Naive thymus-derived CD4-positive, alpha-beta T cell (primary cell): ENCODE measurements around the gene SLC6A12. TPM values are rescaled to one million over a fixed set of nuclear protein-coding genes. Genes with fewer than 3 reads are reported as not detected.

Experiments used
- ATAC-seq: fragments of 150-1000 bp; cut with Tn5 transposase; 2 replicates; pipeline ENCODE4 v1.10.0; 2021; ENCODE audit warnings: mild to moderate bottlenecking, moderate library complexity
- CTCF ChIA-PET: fragments of 350-600 bp; sonication (Branson Sonifier 250); formaldehyde crosslinking; loops from one replicate; lab custom pipeline; 2021; ENCODE audit warnings: antibody characterized with exemption; lab: Charles Lee
- POLR2A ChIA-PET: fragments of 350-600 bp; sonication (Branson Sonifier 250); formaldehyde crosslinking; loops from one replicate; lab custom pipeline; 2021; ENCODE audit warnings: antibody characterized with exemption, inconsistent platforms; lab: Charles Lee
- DNase-seq, 9 donors: peaks; one replicate each; pipeline versions ENCODE4 v3.0.0 to v3.0.0-alpha.2; 2020 to 2022; ENCODE audit warnings: mixed read lengths in 1 of 9
- H3K27ac ChIP-seq: one replicate; pipeline ENCODE4 v1.7.0; 2013; ENCODE audit warnings: mild to moderate bottlenecking, low read depth, low read length, moderate library complexity
- H3K27me3 ChIP-seq, 2 donors: one replicate each; pipeline ENCODE4 v1.7.0; 2013; ENCODE audit warnings: low read length in 2 of 2, mild to moderate bottlenecking in 2 of 2, moderate library complexity in 2 of 2; ENCODE audit not compliant: control insufficient read depth in 2 of 2, insufficient read depth in 2 of 2
- H3K36me3 ChIP-seq, 3 experiments: 1 replicate in 2 of 3; 2 replicates in 1 of 3; pipeline ENCODE4 v1.7.0; 2013; ENCODE audit warnings: low read length in 3 of 3, mild to moderate bottlenecking in 3 of 3, moderate library complexity in 1 of 3; ENCODE audit not compliant: insufficient read depth in 3 of 3, control insufficient read depth in 2 of 3
- H3K4me1 ChIP-seq, 2 donors: one replicate each; pipeline ENCODE4 v1.7.0; 2013; ENCODE audit warnings: low read length in 2 of 2, mild to moderate bottlenecking in 2 of 2, moderate library complexity in 1 of 2; ENCODE audit not compliant: control insufficient read depth in 2 of 2, insufficient read depth in 2 of 2
- H3K4me3 ChIP-seq: 2 replicates; pipeline ENCODE4 v1.7.0; 2013; ENCODE audit warnings: mild to moderate bottlenecking, low read length
- H3K9me3 ChIP-seq, 3 experiments: 1 replicate in 2 of 3; 2 replicates in 1 of 3; pipeline ENCODE4 v1.7.0; 2013; ENCODE audit warnings: low read length in 3 of 3; ENCODE audit not compliant: control insufficient read depth in 2 of 3
- H3K27ac Mint-ChIP-seq, 9 donors: one replicate each; pipeline ENCODE4 v1.8.0; 2020 to 2022; ENCODE audit warnings: mixed read lengths in 9 of 9, mild to moderate bottlenecking in 8 of 9, moderate library complexity in 5 of 9, inconsistent platforms in 2 of 9
- H3K27me3 Mint-ChIP-seq, 5 donors: one replicate each; pipeline ENCODE4 v1.8.0; 2021 to 2022; ENCODE audit warnings: mixed read lengths in 5 of 5, mild to moderate bottlenecking in 1 of 5
- H3K36me3 Mint-ChIP-seq, 5 donors: one replicate each; pipeline ENCODE4 v1.8.0; 2020 to 2022; ENCODE audit warnings: mixed read lengths in 5 of 5, mild to moderate bottlenecking in 3 of 5, inconsistent platforms in 1 of 5
- H3K4me1 Mint-ChIP-seq, 7 donors: one replicate each; pipeline ENCODE4 v1.8.0; 2020 to 2022; ENCODE audit warnings: mixed read lengths in 7 of 7, mild to moderate bottlenecking in 3 of 7, inconsistent platforms in 1 of 7
- H3K4me3 Mint-ChIP-seq, 10 donors: one replicate each; pipeline ENCODE4 v1.8.0; 2020 to 2022; ENCODE audit warnings: mild to moderate bottlenecking in 10 of 10, mixed read lengths in 10 of 10, moderate library complexity in 6 of 10, inconsistent platforms in 2 of 10
- H3K9me3 Mint-ChIP-seq, 11 donors: one replicate each; pipeline ENCODE4 v1.8.0; 2020 to 2022; ENCODE audit warnings: mixed read lengths in 11 of 11, mild to moderate bottlenecking in 4 of 11, inconsistent platforms in 1 of 11, moderate library complexity in 1 of 11
- intact Hi-C, 2 donors: fragments of 100-400 bp; cut with micrococcal nuclease; formaldehyde crosslinking; loops; one replicate each; pipeline ENCODE4 v1.15.1; 2023
- polyA plus RNA-seq, 2 donors: library from polyadenylated mRNA; unstranded; fragments of 300-500 nt; fragmentation: Illumina TruSeq; gene quantifications; one replicate each; pipeline ENCODE4 v1.2.3, GENCODE V29; 2021
- total RNA-seq, 6 experiments: library from RNA in 5 of 6; stranded (reverse) in 5 of 6; gene quantifications; 1 replicate in 5 of 6; 2 replicates in 1 of 6; pipeline ENCODE4 v1.2.3 and lab custom pipeline; 2021 to 2026

Gene SLC6A12
- total and polyA plus RNA-seq, 7 experiments from 2014 or later = 0.30 to 4.2 TPM; not detected in 5

- ATAC-seq (no peak), DNase-seq (no peak)
- intact Hi-C loops = no loop called here
- no peaks in the 10 kb centered on the region for H3K27me3 ChIP-seq
- H3K4me3 ChIP-seq = no peak overlapping the region
- H3K4me1 Mint-ChIP-seq = peaks cover 0 to 9% (median 4%) of the 10 kb centered on the region in 7 donors
- no peak overlapping the region for H3K27ac ChIP-seq
- H3K9me3 Mint-ChIP-seq = no peaks in the 10 kb centered on the region
- ChIA-PET POLR2A (no interaction called here), CTCF (no interaction called here)
- no peaks in the 10 kb centered on the region for H3K9me3 ChIP-seq
- H3K4me1 ChIP-seq = no peaks in the 10 kb centered on the region
- H3K27me3 Mint-ChIP-seq = peaks cover 2 to 26% (median 8%) of the 10 kb centered on the region in 5 donors
- H3K36me3 ChIP-seq = no peaks in the 10 kb centered on the region
- H3K27ac Mint-ChIP-seq = no peak overlapping the region
- H3K36me3 Mint-ChIP-seq = no peaks in the 10 kb centered on the region
- no peak overlapping the region for H3K4me3 Mint-ChIP-seq
These were observed 39.4 kb downstream of the SLC6A12 start for GRCh38 chr12:174596-174995.

- ChIA-PET POLR2A (no interaction called here), CTCF (no interaction called here)
- ATAC-seq = no peak
- Mint-ChIP-seq H3K36me3 (no peaks in the 10 kb centered on the region), H3K27me3 (peaks cover 2 to 28% (median 11%) of the 10 kb centered on the region in 5 donors), H3K9me3 (no peaks in the 10 kb centered on the region), H3K27ac (no peak overlapping the region), H3K4me1 (peaks cover 5 to 14% (median 8%) of the 10 kb centered on the region in 7 donors), H3K4me3 (no peak overlapping the region)
- Histone ChIP-seq H3K9me3 (no peaks in the 10 kb centered on the region), H3K36me3 (no peaks in the 10 kb centered on the region), H3K27ac (no peak overlapping the region), H3K27me3 (no peaks in the 10 kb centered on the region), H3K4me1 (no peaks in the 10 kb centered on the region), H3K4me3 (no peak overlapping the region)
- no peak for DNase-seq
- intact Hi-C loops = no loop called here
These were observed 39.8 kb downstream of the SLC6A12 start for GRCh38 chr12:174124-174523.

GRCh38 chr12:172732-173161 is 41.2 kb downstream of the SLC6A12 start:
- no peaks in the 10 kb centered on the region for H3K36me3 Mint-ChIP-seq
- CTCF ChIA-PET = no interaction called here
- H3K4me3 Mint-ChIP-seq = no peak overlapping the region
- peaks cover 12 to 21% (median 16%) of the 10 kb centered on the region in 7 donors for H3K4me1 Mint-ChIP-seq
- H3K27ac Mint-ChIP-seq = no peak overlapping the region
- peaks cover 2 to 22% (median 8%) of the 10 kb centered on the region in 5 donors for H3K27me3 Mint-ChIP-seq
- H3K4me3 ChIP-seq = no peak overlapping the region
- H3K36me3 ChIP-seq = no peaks in the 10 kb centered on the region
- intact Hi-C loops = no loop called here
- H3K27ac ChIP-seq = no peak overlapping the region
- DNase-seq (no peak), ATAC-seq (peak; percentile 32)
- no peaks in the 10 kb centered on the region for H3K27me3 ChIP-seq
- H3K4me1 ChIP-seq = no peaks in the 10 kb centered on the region
- POLR2A ChIA-PET = no interaction called here
- H3K9me3 Mint-ChIP-seq = no peaks in the 10 kb centered on the region
- no peaks in the 10 kb centered on the region for H3K9me3 ChIP-seq

- H3K27ac Mint-ChIP-seq = no peak overlapping the region
- CTCF ChIA-PET = no interaction called here
- H3K9me3 ChIP-seq = no peaks in the 10 kb centered on the region
- no peaks in the 10 kb centered on the region for H3K27me3 ChIP-seq
- no peak overlapping the region for H3K4me3 Mint-ChIP-seq
- no peaks in the 10 kb centered on the region for H3K36me3 Mint-ChIP-seq
- DNase-seq (no peak), ATAC-seq (peak; percentile 24)
- no peaks in the 10 kb centered on the region for H3K4me1 ChIP-seq
- H3K27me3 Mint-ChIP-seq = peaks cover 4 to 26% (median 8%) of the 10 kb centered on the region in 5 donors
- H3K36me3 ChIP-seq = no peaks in the 10 kb centered on the region
- POLR2A ChIA-PET = no interaction called here
- no peak overlapping the region for H3K27ac ChIP-seq
- H3K9me3 Mint-ChIP-seq = no peaks in the 10 kb centered on the region
- H3K4me3 ChIP-seq = no peak overlapping the region
- H3K4me1 Mint-ChIP-seq = peaks cover 12 to 23% (median 16%) of the 10 kb centered on the region in 7 donors
- intact Hi-C loops = no loop called here
These were observed 41.9 kb downstream of the SLC6A12 start for GRCh38 chr12:171743-172676.

- H3K36me3 Mint-ChIP-seq = no peaks in the 10 kb centered on the region
- H3K27ac Mint-ChIP-seq = no peak overlapping the region
- peaks cover 5 to 26% (median 8%) of the 10 kb centered on the region in 5 donors for H3K27me3 Mint-ChIP-seq
These were observed 42.7 kb downstream of the SLC6A12 start for GRCh38 chr12:171276-171675.

GRCh38 chr12:170371-171225 is 43.4 kb downstream of the SLC6A12 start:
- Mint-ChIP-seq H3K27me3 (peaks cover 5 to 26% (median 8%) of the 10 kb centered on the region in 5 donors), H3K4me1 (peaks cover 12 to 23% (median 16%) of the 10 kb centered on the region in 7 donors), H3K9me3 (no peaks in the 10 kb centered on the region), H3K36me3 (no peaks in the 10 kb centered on the region), H3K4me3 (no peak overlapping the region), H3K27ac (no peak overlapping the region)
- Histone ChIP-seq H3K9me3 (no peaks in the 10 kb centered on the region), H3K4me1 (no peaks in the 10 kb centered on the region), H3K27me3 (no peaks in the 10 kb centered on the region), H3K27ac (no peak overlapping the region), H3K36me3 (no peaks in the 10 kb centered on the region), H3K4me3 (no peak overlapping the region)
- no peak for ATAC-seq
- intact Hi-C loops = no loop called here
- POLR2A ChIA-PET = no interaction called here
- no peak for DNase-seq
- CTCF ChIA-PET = no interaction called here

More at GRCh38 chr12:171276-171675, 42.7 kb downstream of the SLC6A12 start:
- Histone ChIP-seq H3K36me3 (no peaks in the 10 kb centered on the region), H3K9me3 (no peaks in the 10 kb centered on the region), H3K27me3 (no peaks in the 10 kb centered on the region), H3K27ac (no peak overlapping the region), H3K4me3 (no peak overlapping the region), H3K4me1 (no peaks in the 10 kb centered on the region)
- Mint-ChIP-seq H3K4me3 (no peak overlapping the region), H3K9me3 (no peaks in the 10 kb centered on the region), H3K4me1 (peaks cover 12 to 23% (median 16%) of the 10 kb centered on the region in 7 donors)
- POLR2A ChIA-PET = no interaction called here
- CTCF ChIA-PET = no interaction called here
- ATAC-seq = no peak
- DNase-seq = no peak
- intact Hi-C loops = no loop called here
